Fibroblast of the aortic adventitia (primary cell): ENCODE data around the gene KISS1. TPM values are rescaled to one million over a fixed set of nuclear protein-coding genes. Genes with fewer than 3 reads are reported as not detected.

Experiments
- DNase-seq: peaks from one replicate; pipeline ENCODE4 v3.0.0-alpha.2; 2010; ENCODE audit warnings: low read depth
- H3K4me3 ChIP-seq: 2 replicates; pipeline ENCODE4 v1.5.1; 2011; ENCODE audit warnings: low read depth, mild to moderate bottlenecking, control low read depth, low read length, moderate library complexity
- CTCF ChIP-seq: IDR thresholded peaks from 2 replicates; pipeline ENCODE4 v1.5.1; 2011; ENCODE audit warnings: mild to moderate bottlenecking, low read length, control low read depth, inconsistent platforms; ENCODE audit not compliant: insufficient read depth
- total RNA-seq: library from RNA; depleted of rRNA; stranded (reverse); fragments of >200 nt; gene quantifications from 2 replicates; pipeline ENCODE4 v1.2.3, GENCODE V29; 2012; ENCODE audit warnings: low replicate concordance

Gene KISS1
- total RNA-seq, 1 donor = not detected

- TF ChIP-seq CTCF = no peak
- H3K4me3 ChIP-seq = no peak overlapping the region
- DNase-seq = no peak
Observed at GRCh38 chr1:204192589-204193352, 3.5 kb downstream of the KISS1 start.

GRCh38 chr1:204192046-204192445 lies 4.2 kb downstream of the KISS1 start:
- TF ChIP-seq CTCF = no peak
- DNase-seq = no peak
- H3K4me3 ChIP-seq = no peak overlapping the region

- no peak for DNase-seq
- H3K4me3 ChIP-seq = no peak overlapping the region
- TF ChIP-seq CTCF = no peak
Observed at GRCh38 chr1:204191456-204191855, 4.8 kb downstream of the KISS1 start.

GRCh38 chr1:204190212-204191211 lies 5.8 kb downstream of the KISS1 start:
- peak; percentile 56 for DNase-seq
- TF ChIP-seq CTCF = no peak
- no peak overlapping the region for H3K4me3 ChIP-seq

- DNase-seq = no peak
- no peak for TF ChIP-seq CTCF
- H3K4me3 ChIP-seq = no peak overlapping the region
Observed at GRCh38 chr1:204188959-204189639, 7.2 kb downstream of the KISS1 start.

- DNase-seq = no peak
- TF ChIP-seq CTCF = no peak
- no peak overlapping the region for H3K4me3 ChIP-seq
Observed at GRCh38 chr1:204186597-204186996, 9.7 kb downstream of the KISS1 start.
